Measurements from ENCODE around the gene FRK. TPM values are rescaled to one million over a fixed set of nuclear protein-coding genes. Genes with fewer than 3 reads are reported as not detected.

FRK gene
- total RNA-seq (2021; fragmentation: NEBNext Ultra II Directional; extraction: Animal tissue kit (Norgen Biotek cat#: 25700)): under 1 TPM in 5 of 6 experiments, not detected in 1; 0.02 to 0.03 (median 0.02) TPM
- long read RNA-seq: 0 reads

GRCh38 chr6:116060572-116061283 is at the start of gene FRK:
Gene FRK (minus strand): TSS chr6:116060891. CDS start chr6:116060311, 580 bp downstream.
- no peaks in the 10 kb centered on the region for H3K9me3 Mint-ChIP-seq
- no peaks in the 10 kb centered on the region for H3K36me3 Mint-ChIP-seq (ENCODE audit: low read depth)
- DNase-seq: peak; percentile 11

GRCh38 chr6:116108836-116109235 is 48.1 kb upstream of the FRK start:
- H3K9me3 Mint-ChIP-seq: no peaks in the 10 kb centered on the region
- H3K4me3 Mint-ChIP-seq: no peak overlapping the region
- peaks cover 29% of the 10 kb centered on the region for H3K4me1 Mint-ChIP-seq (ENCODE audit: low read depth)
- DNase-seq: no peak
- TF ChIP-seq CTCF (IDR thresholded peaks at IDR 0.05): no peak
- H3K27me3 Mint-ChIP-seq (ENCODE audit: insufficient read depth): no peaks in the 10 kb centered on the region
- peaks cover 26% of the 10 kb centered on the region for H3K36me3 Mint-ChIP-seq (ENCODE audit: low read depth)
- no peak overlapping the region for H3K27ac Mint-ChIP-seq

More at GRCh38 chr6:116060572-116061283, at the start of gene FRK:
- Mint-ChIP-seq H3K27ac (peak within 1 kb of the TSS; percentile 32), H3K4me1 (ENCODE audit: low read depth) (peaks cover 31% of the 10 kb centered on the region), H3K4me3 (peak within 1 kb of the TSS; percentile 51), H3K27me3 (ENCODE audit: insufficient read depth) (peaks cover 3% of the 10 kb centered on the region)
- peak; percentile 64 for TF ChIP-seq CTCF (IDR thresholded peaks at IDR 0.05)

GRCh38 chr6:116106146-116106545 is 45.5 kb upstream of the FRK start:
- TF ChIP-seq CTCF (IDR thresholded peaks at IDR 0.05): no peak
- Mint-ChIP-seq H3K9me3 (no peaks in the 10 kb centered on the region), H3K4me3 (no peak overlapping the region), H3K4me1 (ENCODE audit: low read depth) (peaks cover 54% of the 10 kb centered on the region), H3K36me3 (ENCODE audit: low read depth) (peaks cover 23% of the 10 kb centered on the region), H3K27me3 (ENCODE audit: insufficient read depth) (no peaks in the 10 kb centered on the region), H3K27ac (no peak overlapping the region)
- DNase-seq: no peak

GRCh38 chr6:116105247-116105646 is 44.6 kb upstream of the FRK start:
- TF ChIP-seq CTCF (IDR thresholded peaks at IDR 0.05): no peak
- Mint-ChIP-seq H3K9me3 (no peaks in the 10 kb centered on the region), H3K4me1 (ENCODE audit: low read depth) (peaks cover 57% of the 10 kb centered on the region), H3K27ac (no peak overlapping the region), H3K27me3 (ENCODE audit: insufficient read depth) (no peaks in the 10 kb centered on the region), H3K4me3 (no peak overlapping the region), H3K36me3 (ENCODE audit: low read depth) (peaks cover 20% of the 10 kb centered on the region)
- no peak for DNase-seq

- H3K36me3 Mint-ChIP-seq (ENCODE audit: low read depth): peaks cover 18% of the 10 kb centered on the region; the same call in 1 of the 2 replicates
- H3K27ac Mint-ChIP-seq: no peak overlapping the region
- peaks cover 63% of the 10 kb centered on the region for H3K4me1 Mint-ChIP-seq (ENCODE audit: low read depth)
- H3K9me3 Mint-ChIP-seq: no peaks in the 10 kb centered on the region
- no peak for TF ChIP-seq CTCF (IDR thresholded peaks at IDR 0.05)
- H3K4me3 Mint-ChIP-seq: no peak overlapping the region
- no peak for DNase-seq
- no peaks in the 10 kb centered on the region for H3K27me3 Mint-ChIP-seq (ENCODE audit: insufficient read depth)
Measured at GRCh38 chr6:116104636-116105035, 43.9 kb upstream of the FRK start.

All from HFFc6 (cell line).